Activated CD4-positive, alpha-beta T cell treated with anti-CD3 and anti-CD28 coated beads, Interleukin-2, amount 10 ng/mL, durations not matched to agents 24 days and 14 days (primary cell): Measurements from ENCODE around the gene ADAM11. TPM values are rescaled to one million over a fixed set of nuclear protein-coding genes. Genes with fewer than 3 reads are reported as not detected.

Experiments
- DNase-seq: peaks from one replicate; pipeline ENCODE4 v3.0.0; 2022
- H3K27ac Mint-ChIP-seq: one replicate; pipeline ENCODE4 v1.8.0; 2022; ENCODE audit warnings: mild to moderate bottlenecking, mixed read lengths
- H3K27me3 Mint-ChIP-seq: one replicate; pipeline ENCODE4 v1.8.0; 2022; ENCODE audit warnings: mixed read lengths
- H3K36me3 Mint-ChIP-seq: one replicate; pipeline ENCODE4 v1.8.0; 2022; ENCODE audit warnings: low read depth, mild to moderate bottlenecking, mixed read lengths
- H3K4me1 Mint-ChIP-seq: one replicate; pipeline ENCODE4 v1.8.0; 2021; ENCODE audit warnings: mixed read lengths
- H3K4me3 Mint-ChIP-seq: one replicate; pipeline ENCODE4 v1.8.0; 2022; ENCODE audit warnings: mild to moderate bottlenecking, moderate library complexity, mixed read lengths
- H3K9me3 Mint-ChIP-seq: one replicate; pipeline ENCODE4 v1.8.0; 2021; ENCODE audit warnings: mixed read lengths
- intact Hi-C: fragments of 100-400 bp; cut with micrococcal nuclease; formaldehyde crosslinking; loops from one replicate; pipeline ENCODE4 v1.15.1; 2023
- total RNA-seq: library from RNA; stranded (reverse); gene quantifications from 2 replicates; pipeline ENCODE4 v1.2.3, GENCODE V29; 2022

ADAM11 gene
- total RNA-seq, 1 donor from 2014 or later: 0.12 TPM

- H3K4me1 Mint-ChIP-seq: no peaks in the 10 kb centered on the region
- H3K4me3 Mint-ChIP-seq: no peak overlapping the region
- no peaks in the 10 kb centered on the region for H3K36me3 Mint-ChIP-seq
- intact Hi-C loops: no loop called here
- DNase-seq: no peak
- H3K9me3 Mint-ChIP-seq: no peaks in the 10 kb centered on the region
- H3K27ac Mint-ChIP-seq: no peak overlapping the region
- peaks cover 2% of the 10 kb centered on the region for H3K27me3 Mint-ChIP-seq
Observed at GRCh38 chr17:44786551-44787081, 27.8 kb downstream of the ADAM11 start.

GRCh38 chr17:44787271-44787940, 28.6 kb downstream of the ADAM11 start:
- no peak overlapping the region for H3K27ac Mint-ChIP-seq
- intact Hi-C loops: no loop called here
- H3K36me3 Mint-ChIP-seq: no peaks in the 10 kb centered on the region
- no peaks in the 10 kb centered on the region for H3K9me3 Mint-ChIP-seq
- no peaks in the 10 kb centered on the region for H3K4me1 Mint-ChIP-seq
- peaks cover 2% of the 10 kb centered on the region for H3K27me3 Mint-ChIP-seq
- H3K4me3 Mint-ChIP-seq: no peak overlapping the region
- DNase-seq: no peak

- Mint-ChIP-seq H3K4me3 (no peak overlapping the region), H3K36me3 (no peaks in the 10 kb centered on the region), H3K27ac (no peak overlapping the region), H3K9me3 (no peaks in the 10 kb centered on the region), H3K4me1 (no peaks in the 10 kb centered on the region), H3K27me3 (peaks cover 2% of the 10 kb centered on the region)
- no peak for DNase-seq
- intact Hi-C loops: no loop called here
Observed at GRCh38 chr17:44788139-44788538, 29.4 kb downstream of the ADAM11 start.

- DNase-seq: no peak
- Mint-ChIP-seq H3K27ac (no peak overlapping the region), H3K4me3 (no peak overlapping the region), H3K27me3 (no peaks in the 10 kb centered on the region), H3K4me1 (peaks cover 10% of the 10 kb centered on the region), H3K9me3 (no peaks in the 10 kb centered on the region), H3K36me3 (no peaks in the 10 kb centered on the region)
- intact Hi-C loops: no loop called here
Observed at GRCh38 chr17:44792276-44792675, 33.5 kb downstream of the ADAM11 start.

GRCh38 chr17:44793885-44794842, 35.4 kb downstream of the ADAM11 start:
- no peak for DNase-seq
- no peaks in the 10 kb centered on the region for H3K36me3 Mint-ChIP-seq
- no peak overlapping the region for H3K4me3 Mint-ChIP-seq
- peaks cover 3% of the 10 kb centered on the region for H3K27me3 Mint-ChIP-seq
- intact Hi-C loops: no loop called here
- H3K4me1 Mint-ChIP-seq: peaks cover 14% of the 10 kb centered on the region
- H3K9me3 Mint-ChIP-seq: no peaks in the 10 kb centered on the region
- peak overlapping the region; percentile 45 for H3K27ac Mint-ChIP-seq

GRCh38 chr17:44794851-44795413, 36.1 kb downstream of the ADAM11 start:
- intact Hi-C loops: no loop called here
- Mint-ChIP-seq H3K36me3 (no peaks in the 10 kb centered on the region), H3K9me3 (no peaks in the 10 kb centered on the region), H3K27ac (peak overlapping the region; percentile 45), H3K4me3 (no peak overlapping the region), H3K27me3 (peaks cover 3% of the 10 kb centered on the region), H3K4me1 (peaks cover 14% of the 10 kb centered on the region)
- DNase-seq: no peak

GRCh38 chr17:44795421-44795820, 36.6 kb downstream of the ADAM11 start:
- H3K27ac Mint-ChIP-seq: no peak overlapping the region
- peaks cover 14% of the 10 kb centered on the region for H3K4me1 Mint-ChIP-seq
- no peaks in the 10 kb centered on the region for H3K36me3 Mint-ChIP-seq
- no peak overlapping the region for H3K4me3 Mint-ChIP-seq
- DNase-seq: no peak
- intact Hi-C loops: no loop called here
- no peaks in the 10 kb centered on the region for H3K9me3 Mint-ChIP-seq
- peaks cover 3% of the 10 kb centered on the region for H3K27me3 Mint-ChIP-seq

GRCh38 chr17:44795928-44796327, 37.1 kb downstream of the ADAM11 start:
- no peak overlapping the region for H3K27ac Mint-ChIP-seq
- H3K27me3 Mint-ChIP-seq: peaks cover 3% of the 10 kb centered on the region
- DNase-seq: no peak
- intact Hi-C loops: no loop called here
- peaks cover 14% of the 10 kb centered on the region for H3K4me1 Mint-ChIP-seq
- no peak overlapping the region for H3K4me3 Mint-ChIP-seq
- no peaks in the 10 kb centered on the region for H3K9me3 Mint-ChIP-seq
- H3K36me3 Mint-ChIP-seq: no peaks in the 10 kb centered on the region

GRCh38 chr17:44796731-44797130, 37.9 kb downstream of the ADAM11 start:
- Mint-ChIP-seq H3K27me3 (peaks cover 7% of the 10 kb centered on the region), H3K36me3 (no peaks in the 10 kb centered on the region), H3K9me3 (no peaks in the 10 kb centered on the region), H3K27ac (no peak overlapping the region), H3K4me1 (peaks cover 14% of the 10 kb centered on the region), H3K4me3 (no peak overlapping the region)
- intact Hi-C loops: no loop called here
- no peak for DNase-seq

GRCh38 chr17:44797802-44798201, 39.0 kb downstream of the ADAM11 start:
- no peak overlapping the region for H3K4me3 Mint-ChIP-seq
- H3K27me3 Mint-ChIP-seq: peaks cover 10% of the 10 kb centered on the region
- no peak for DNase-seq
- peaks cover 14% of the 10 kb centered on the region for H3K4me1 Mint-ChIP-seq
- intact Hi-C loops: no loop called here
- H3K36me3 Mint-ChIP-seq: no peaks in the 10 kb centered on the region
- H3K27ac Mint-ChIP-seq: no peak overlapping the region
- H3K9me3 Mint-ChIP-seq: no peaks in the 10 kb centered on the region

- intact Hi-C loops: no loop called here
- no peak for DNase-seq
- peaks cover 11% of the 10 kb centered on the region for H3K27me3 Mint-ChIP-seq
- H3K4me3 Mint-ChIP-seq: no peak overlapping the region
- no peak overlapping the region for H3K27ac Mint-ChIP-seq
- H3K4me1 Mint-ChIP-seq: peaks cover 14% of the 10 kb centered on the region
- no peaks in the 10 kb centered on the region for H3K9me3 Mint-ChIP-seq
- H3K36me3 Mint-ChIP-seq: no peaks in the 10 kb centered on the region
Observed at GRCh38 chr17:44798356-44798755, 39.6 kb downstream of the ADAM11 start.

- H3K4me1 Mint-ChIP-seq: peaks cover 5% of the 10 kb centered on the region
- intact Hi-C loops: no loop called here
- no peak for DNase-seq
- no peak overlapping the region for H3K27ac Mint-ChIP-seq
- no peaks in the 10 kb centered on the region for H3K9me3 Mint-ChIP-seq
- H3K27me3 Mint-ChIP-seq: peaks cover 14% of the 10 kb centered on the region
- no peak overlapping the region for H3K4me3 Mint-ChIP-seq
- H3K36me3 Mint-ChIP-seq: no peaks in the 10 kb centered on the region
Observed at GRCh38 chr17:44801880-44802279, 43.1 kb downstream of the ADAM11 start.

- Mint-ChIP-seq H3K4me3 (no peak overlapping the region), H3K27me3 (peaks cover 14% of the 10 kb centered on the region), H3K4me1 (no peaks in the 10 kb centered on the region), H3K27ac (no peak overlapping the region), H3K36me3 (no peaks in the 10 kb centered on the region), H3K9me3 (no peaks in the 10 kb centered on the region)
- no peak for DNase-seq
- intact Hi-C loops: no loop called here
Observed at GRCh38 chr17:44804302-44805089, 45.7 kb downstream of the ADAM11 start.
